Measurements from ENCODE around the gene PC. TPM values are rescaled to one million over a fixed set of nuclear protein-coding genes. Genes with fewer than 3 reads are reported as not detected.
A peak's percentile ranks its signal among the peaks of the same experiment; 100 is the strongest.

PC gene
- polyA plus RNA-seq, 1 of the 3 experiments (the other 2 are of a cell fraction) = 9.7 TPM

- POLR2A ChIA-PET = interaction anchor here (1.0 kb wide), 1 partner anchor 131 kb away, joined by 4 read pairs; no protein-coding TSS in a partner anchor
- Histone ChIP-seq H3K4me1 (ENCODE audit: control insufficient read depth in 1 of 2, insufficient read depth in 2 of 2, low read depth in 1 of 2, low read length in 1 of 2) (peaks cover 0 to 19% of the 10 kb centered on the region in 2 experiments; a peak in 2 of 4 replicates), H3K27me3 (ENCODE audit: insufficient read depth) (no peaks in the 10 kb centered on the region), H3F3A (replicated peaks; ENCODE audit: insufficient read depth) (peaks cover 23% of the 10 kb centered on the region), H3K4me3 (ENCODE audit: low read depth in 2 of 2, low read length in 1 of 2) (no peak within 1 kb of the TSS; a peak in 1 of 4 replicates), H3K9me3 (no peaks in the 10 kb centered on the region), H3K9ac (no peak within 1 kb of the TSS), H3K79me2 (ENCODE audit: insufficient read depth) (no peaks in the 10 kb centered on the region), H3K4me2 (no peak within 1 kb of the TSS; the same call in 1 of the 2 replicates), H3K27ac (ENCODE audit: low read depth in 2 of 2, low read length in 1 of 2) (no peak within 1 kb of the TSS), H3K9me2 (no peaks in the 10 kb centered on the region), H3K36me3 (replicated peaks in 1 of 2; ENCODE audit: control insufficient read depth in 1 of 2, insufficient read depth in 2 of 2, low read length in 1 of 2) (no peaks in the 10 kb centered on the region), H2AFZ (ENCODE audit: low read depth) (0 out of 2 replicates have a peak within 1 kb of the TSS, but pooled peaks have one; percentile 50), H4K20me1 (ENCODE audit: insufficient read depth) (no peaks in the 10 kb centered on the region)
- no peak for DNase-seq
- 91% methylated on average over 5 of the region's 10 CpGs for WGBS (ENCODE audit: low lambda C conversion rate)
- no peak for TF ChIP-seq RFX5 (IDR thresholded peaks at IDR 0.05; ENCODE audit: low read length)
- TF ChIP-seq FOXJ3 (CRISPR knock-in tag; IDR thresholded peaks at IDR 0.05) = no peak
- no peak for TF ChIP-seq GATA2 (CRISPR knock-in tag; IDR thresholded peaks at IDR 0.05)
- TF ChIP-seq EZH2phosphoT487 (IDR thresholded peaks at IDR 0.05; ENCODE audit: borderline replicate concordance, low read depth) = no peak
- no peak for TF ChIP-seq FOXM1 (IDR thresholded peaks at IDR 0.05; ENCODE audit: low read depth)
- no peak for TF ChIP-seq NRF1 (IDR thresholded peaks at IDR 0.05; ENCODE audit: low read depth, low read length)
- TF ChIP-seq EP300 (IDR thresholded peaks at IDR 0.05; ENCODE audit: borderline replicate concordance in 1 of 2, low read depth in 1 of 2, low read length in 1 of 2) = no peak
- no peak for TF ChIP-seq GABPA (IDR thresholded peaks at IDR 0.05; ENCODE audit: low read depth)
- no peak for TF ChIP-seq RCOR1 (IDR thresholded peaks at IDR 0.05; ENCODE audit: low read length)
- no peak for TF ChIP-seq POLR2AphosphoS5 (IDR thresholded peaks at IDR 0.05; ENCODE audit: low read depth, low read length)
- TF ChIP-seq ELF1 (IDR thresholded peaks at IDR 0.05) = no peak
- no peak for TF ChIP-seq RAD21 (IDR thresholded peaks at IDR 0.05; ENCODE audit: low read length)
- no peak for TF ChIP-seq YY1 (IDR thresholded peaks at IDR 0.05; ENCODE audit: low read depth)
- no peak for TF ChIP-seq NFIC (IDR thresholded peaks at IDR 0.05; ENCODE audit: borderline replicate concordance)
- no peak for TF ChIP-seq RXRA (IDR thresholded peaks at IDR 0.05; ENCODE audit: borderline replicate concordance, low read depth)
- TF ChIP-seq, protein P1, sequence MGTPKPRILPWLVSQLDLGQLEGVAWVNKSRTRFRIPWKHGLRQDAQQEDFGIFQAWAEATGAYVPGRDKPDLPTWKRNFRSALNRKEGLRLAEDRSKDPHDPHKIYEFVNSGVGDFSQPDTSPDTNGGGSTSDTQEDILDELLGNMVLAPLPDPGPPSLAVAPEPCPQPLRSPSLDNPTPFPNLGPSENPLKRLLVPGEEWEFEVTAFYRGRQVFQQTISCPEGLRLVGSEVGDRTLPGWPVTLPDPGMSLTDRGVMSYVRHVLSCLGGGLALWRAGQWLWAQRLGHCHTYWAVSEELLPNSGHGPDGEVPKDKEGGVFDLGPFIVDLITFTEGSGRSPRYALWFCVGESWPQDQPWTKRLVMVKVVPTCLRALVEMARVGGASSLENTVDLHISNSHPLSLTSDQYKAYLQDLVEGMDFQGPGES (IDR thresholded peaks at IDR 0.05; ENCODE audit: low read depth, low read length) = no peak
- TF ChIP-seq ZBTB33 (IDR thresholded peaks at IDR 0.05; ENCODE audit: borderline replicate concordance, low read depth) = no peak
- TF ChIP-seq MXI1 (IDR thresholded peaks at IDR 0.05; ENCODE audit: low read depth, low read length) = no peak
- no peak for TF ChIP-seq CHD2 (IDR thresholded peaks at IDR 0.05; ENCODE audit: low read length, partially characterized antibody)
- TF ChIP-seq, protein P2, sequence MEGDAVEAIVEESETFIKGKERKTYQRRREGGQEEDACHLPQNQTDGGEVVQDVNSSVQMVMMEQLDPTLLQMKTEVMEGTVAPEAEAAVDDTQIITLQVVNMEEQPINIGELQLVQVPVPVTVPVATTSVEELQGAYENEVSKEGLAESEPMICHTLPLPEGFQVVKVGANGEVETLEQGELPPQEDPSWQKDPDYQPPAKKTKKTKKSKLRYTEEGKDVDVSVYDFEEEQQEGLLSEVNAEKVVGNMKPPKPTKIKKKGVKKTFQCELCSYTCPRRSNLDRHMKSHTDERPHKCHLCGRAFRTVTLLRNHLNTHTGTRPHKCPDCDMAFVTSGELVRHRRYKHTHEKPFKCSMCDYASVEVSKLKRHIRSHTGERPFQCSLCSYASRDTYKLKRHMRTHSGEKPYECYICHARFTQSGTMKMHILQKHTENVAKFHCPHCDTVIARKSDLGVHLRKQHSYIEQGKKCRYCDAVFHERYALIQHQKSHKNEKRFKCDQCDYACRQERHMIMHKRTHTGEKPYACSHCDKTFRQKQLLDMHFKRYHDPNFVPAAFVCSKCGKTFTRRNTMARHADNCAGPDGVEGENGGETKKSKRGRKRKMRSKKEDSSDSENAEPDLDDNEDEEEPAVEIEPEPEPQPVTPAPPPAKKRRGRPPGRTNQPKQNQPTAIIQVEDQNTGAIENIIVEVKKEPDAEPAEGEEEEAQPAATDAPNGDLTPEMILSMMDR (IDR thresholded peaks at IDR 0.05) = no peak
- CTCF ChIA-PET = interaction anchor here (0.6 to 4.5 kb wide), 44 partner anchors 11 to 334 kb away, joined by 3 to 54 read pairs (median 4); partner anchors contain the start of genes PC and RCE1
Measured at GRCh38 chr11:66974724-66975404, 16.7 kb upstream of the PC start, which contains the start of gene C11orf86. Gene C11orf86 (plus strand): TSS chr11:66975304. CDS start chr11:66975363, 59 bp downstream.

All from SK-N-SH (cell line).